Stimulated activated CD4-positive, alpha-beta T cell treated with anti-CD3 and anti-CD28 coated beads, Interleukin-15, amount 100 ng/mL, for 1 hour (primary cell): Measurements from ENCODE around the gene SPDYA.

ENCODE experiments used
- DNase-seq, 2 donors: peaks; one replicate each; pipeline ENCODE4 v3.0.0-alpha.2; 2020; ENCODE audit warnings: low read depth in 1 of 2, low spot score in 1 of 2

SPDYA gene

DNA sequence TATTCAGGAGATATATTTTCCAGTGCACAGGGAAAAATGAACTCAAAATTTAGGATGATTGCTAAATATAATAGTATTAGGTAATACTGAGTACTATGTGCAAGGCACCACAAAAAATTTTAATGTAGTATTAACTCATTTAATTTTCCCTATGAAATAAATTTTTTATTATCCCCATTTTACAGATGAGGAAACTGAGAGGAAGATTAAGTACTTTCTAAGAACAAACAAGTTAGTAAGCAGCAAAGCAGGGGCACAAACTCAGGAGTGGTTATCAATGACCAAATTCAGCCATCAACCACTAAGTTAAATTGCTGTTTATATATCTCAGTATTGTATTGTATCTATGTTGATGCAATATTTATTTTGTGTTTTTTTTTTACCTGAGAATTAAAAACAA lies 14.2 kb downstream of the SPDYA start:
- no peak for DNase-seq

DNA sequence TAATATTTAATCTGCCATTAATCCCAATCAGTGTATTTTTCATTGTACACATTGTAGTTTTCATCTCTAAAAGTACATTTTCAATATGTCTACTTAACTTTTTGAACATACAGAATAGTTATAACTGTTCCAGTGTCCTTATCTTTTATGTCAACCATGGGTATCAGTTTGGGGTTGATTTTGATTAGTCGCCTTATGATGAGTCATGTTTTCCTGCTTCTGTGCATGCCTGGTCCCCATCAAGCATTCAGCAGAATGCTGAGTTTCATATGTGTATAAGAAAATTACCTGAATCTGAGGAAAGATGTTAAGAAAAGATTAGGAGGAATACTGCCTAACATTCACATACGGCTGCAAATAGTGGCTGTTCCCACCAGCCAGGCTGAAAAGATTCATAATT lies 17.7 kb downstream of the SPDYA start:
- DNase-seq, result no peak

DNA sequence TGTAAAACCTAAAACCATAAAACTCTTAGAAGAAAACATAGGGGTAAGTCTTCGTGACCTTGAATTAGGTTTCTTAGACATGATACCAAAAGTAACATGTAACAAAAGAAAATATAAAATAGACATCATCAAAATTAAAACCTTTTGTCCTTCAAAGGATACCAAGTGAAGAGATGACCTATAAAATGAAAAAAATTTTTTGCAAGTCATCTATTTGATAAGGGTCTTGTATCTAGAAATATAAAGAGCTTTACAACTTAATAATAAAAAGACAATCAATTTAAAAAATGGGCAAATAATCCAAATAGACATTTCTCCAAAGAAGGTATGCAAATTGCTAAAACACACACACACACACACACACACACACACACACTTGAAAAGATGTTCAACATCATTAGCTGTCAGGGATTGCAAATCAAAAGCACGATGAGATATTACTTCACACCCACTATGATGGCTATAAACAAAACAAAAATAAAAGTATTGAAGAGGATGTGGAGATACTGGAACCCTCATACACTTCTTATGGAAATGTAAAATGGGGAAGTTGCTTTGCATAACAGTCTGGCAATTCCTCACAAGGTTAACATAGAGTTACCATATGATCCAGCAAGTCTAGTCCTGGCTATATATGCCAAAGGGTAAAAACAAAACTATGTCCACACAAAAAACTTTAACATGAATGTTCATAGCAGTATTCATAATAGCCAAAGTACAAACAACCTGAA lies 23.3 kb downstream of the SPDYA start:
- DNase-seq, result no peak

DNA sequence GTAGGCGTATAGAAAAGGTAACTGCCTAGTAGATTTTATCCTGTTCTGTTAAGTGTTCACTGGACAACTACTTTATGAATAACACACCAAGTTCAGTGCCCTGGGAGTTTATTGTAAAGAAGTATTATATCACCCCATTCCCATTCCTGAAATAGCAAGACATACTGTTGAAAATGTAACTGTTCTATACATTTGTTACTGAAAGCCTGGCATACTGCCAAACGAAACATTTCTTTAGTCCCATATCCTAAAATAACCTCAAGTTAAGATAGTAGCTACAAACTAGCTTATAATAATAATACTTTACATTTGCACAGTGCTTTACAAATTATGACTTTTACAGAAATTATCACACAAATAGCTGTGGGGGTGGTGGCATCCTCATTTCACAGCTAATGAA lies 25.1 kb downstream of the SPDYA start:
- DNase-seq, result no peak

DNA sequence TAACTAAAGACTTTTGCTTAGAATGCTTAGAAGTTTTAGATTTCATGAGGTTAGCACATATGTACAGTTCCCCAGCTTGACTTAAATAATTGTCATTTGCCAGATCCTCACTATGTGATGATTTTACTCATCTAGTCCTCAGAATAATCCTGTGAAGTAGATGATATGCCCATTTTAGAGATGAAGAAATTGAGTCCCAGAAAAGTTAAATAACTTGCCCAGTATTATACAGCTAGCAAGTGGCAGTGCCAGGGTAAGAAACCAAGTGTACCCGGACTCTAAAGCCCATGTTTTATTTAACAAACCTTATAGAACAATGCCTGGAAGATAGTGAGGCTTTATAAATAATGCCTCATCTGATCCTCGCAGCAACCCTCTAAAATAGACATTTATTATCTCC lies 28.3 kb downstream of the SPDYA start:
- DNase-seq, result no peak

DNA sequence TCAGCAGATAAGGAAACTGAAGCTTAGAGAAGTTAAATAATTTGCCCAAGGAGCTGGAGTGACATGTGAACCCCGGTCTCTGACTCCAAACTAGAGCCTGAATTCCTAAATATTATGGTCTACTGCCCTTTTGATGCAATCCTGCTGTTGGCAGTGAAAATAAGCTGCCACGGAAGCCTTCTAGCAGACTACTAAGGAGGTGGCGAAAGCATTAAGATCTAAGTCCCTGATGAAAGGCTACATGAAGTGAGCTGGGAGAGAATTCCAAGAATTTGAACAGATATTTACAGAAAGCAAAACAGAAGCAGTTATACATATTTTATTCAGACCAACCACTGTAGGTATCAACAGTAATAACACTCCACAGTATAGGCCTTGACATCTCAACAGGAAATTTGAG lies 31.4 kb downstream of the SPDYA start:
- DNase-seq, result no peak

DNA sequence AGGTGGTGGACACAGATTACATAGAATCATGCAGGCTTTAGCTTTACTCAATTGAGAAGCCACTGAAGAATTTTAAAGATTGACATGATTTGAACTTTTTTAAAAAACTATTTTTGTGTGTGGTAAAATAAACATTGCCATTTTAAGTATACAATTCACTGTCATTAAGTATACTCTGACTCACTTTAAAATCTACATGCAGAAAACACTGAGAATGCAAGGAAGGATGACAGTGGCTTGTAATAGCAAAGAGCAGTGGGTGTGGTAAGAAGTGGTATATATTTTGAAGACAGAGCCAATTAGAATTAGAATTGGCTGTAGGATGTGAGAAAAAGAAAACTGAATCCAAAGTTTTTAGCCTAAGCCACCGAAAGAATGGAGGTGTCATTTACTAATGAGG lies 44.6 kb downstream of the SPDYA start:
- no peak for DNase-seq

DNA sequence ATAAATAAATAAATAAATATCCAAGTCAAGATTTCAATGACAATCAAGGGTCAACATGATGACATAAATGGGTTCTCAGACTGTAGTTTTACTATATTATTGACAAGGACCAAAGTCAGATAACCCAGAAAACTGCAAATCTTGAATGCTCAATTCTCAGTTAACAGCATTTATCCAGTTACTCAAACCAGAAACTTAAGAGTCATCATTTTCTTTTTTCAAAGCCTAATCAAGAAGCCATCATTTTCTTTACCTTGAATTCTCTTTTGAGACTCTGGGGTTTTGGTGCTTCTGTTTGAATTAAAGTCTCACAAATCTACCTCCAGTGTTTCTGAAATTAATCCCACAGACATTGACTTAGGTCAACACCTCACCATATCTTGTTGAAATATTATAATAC lies 45.3 kb downstream of the SPDYA start:
- no peak for DNase-seq

DNA sequence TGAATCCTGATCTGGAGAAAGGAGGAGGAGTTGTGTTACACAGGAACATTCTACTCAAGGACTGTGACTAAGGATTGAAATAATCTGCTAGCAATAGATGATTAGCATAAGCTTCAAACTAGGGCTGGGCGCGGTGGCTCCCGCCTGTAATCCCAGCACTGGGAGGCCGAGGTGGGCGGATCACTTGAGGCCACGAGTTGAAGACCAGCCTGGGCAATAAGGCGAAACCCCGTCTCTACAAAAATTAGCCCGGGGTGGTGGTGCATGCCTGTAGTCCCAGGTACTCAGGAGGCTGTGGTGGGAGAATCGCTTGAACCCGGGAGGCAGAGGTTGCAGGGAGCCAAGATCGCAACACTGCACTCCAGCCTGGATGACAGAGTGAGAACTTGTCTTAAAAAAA lies 58.0 kb downstream of the SPDYA start:
- DNase-seq, result no peak

DNA sequence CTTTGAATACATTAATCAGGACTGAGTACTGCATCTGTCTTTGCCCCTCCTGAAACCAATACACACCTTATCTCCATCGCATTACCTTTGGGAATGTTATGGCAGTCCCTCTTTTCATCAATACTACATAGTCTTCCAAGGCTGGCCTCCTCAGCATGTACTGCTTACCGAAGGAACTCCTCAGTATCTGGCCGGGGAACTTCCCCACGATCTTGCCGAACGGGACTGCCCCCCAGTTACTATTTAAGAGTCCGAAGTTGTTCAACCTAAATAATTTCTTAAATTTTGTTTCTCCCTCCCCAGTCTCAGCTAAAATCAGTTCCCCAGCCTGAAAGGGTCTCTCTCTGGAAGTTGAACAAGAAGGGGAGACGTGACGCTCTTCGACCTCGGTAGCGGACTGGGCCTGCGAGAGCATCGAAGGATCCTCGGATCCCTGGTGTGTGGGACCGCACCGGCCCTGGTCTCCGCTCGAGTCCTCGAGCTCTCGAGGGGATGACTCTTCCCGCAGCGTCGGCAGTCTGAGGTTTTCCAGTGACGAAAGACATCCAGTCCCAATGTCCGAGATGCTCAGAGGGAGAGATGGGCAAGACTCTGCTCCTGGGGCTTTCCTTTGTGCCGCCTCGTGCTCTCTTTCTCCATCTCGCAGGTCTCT lies 59.0 kb downstream of the SPDYA start:
- DNase-seq, result peak in 1 of 2 donors; percentile 7

DNA sequence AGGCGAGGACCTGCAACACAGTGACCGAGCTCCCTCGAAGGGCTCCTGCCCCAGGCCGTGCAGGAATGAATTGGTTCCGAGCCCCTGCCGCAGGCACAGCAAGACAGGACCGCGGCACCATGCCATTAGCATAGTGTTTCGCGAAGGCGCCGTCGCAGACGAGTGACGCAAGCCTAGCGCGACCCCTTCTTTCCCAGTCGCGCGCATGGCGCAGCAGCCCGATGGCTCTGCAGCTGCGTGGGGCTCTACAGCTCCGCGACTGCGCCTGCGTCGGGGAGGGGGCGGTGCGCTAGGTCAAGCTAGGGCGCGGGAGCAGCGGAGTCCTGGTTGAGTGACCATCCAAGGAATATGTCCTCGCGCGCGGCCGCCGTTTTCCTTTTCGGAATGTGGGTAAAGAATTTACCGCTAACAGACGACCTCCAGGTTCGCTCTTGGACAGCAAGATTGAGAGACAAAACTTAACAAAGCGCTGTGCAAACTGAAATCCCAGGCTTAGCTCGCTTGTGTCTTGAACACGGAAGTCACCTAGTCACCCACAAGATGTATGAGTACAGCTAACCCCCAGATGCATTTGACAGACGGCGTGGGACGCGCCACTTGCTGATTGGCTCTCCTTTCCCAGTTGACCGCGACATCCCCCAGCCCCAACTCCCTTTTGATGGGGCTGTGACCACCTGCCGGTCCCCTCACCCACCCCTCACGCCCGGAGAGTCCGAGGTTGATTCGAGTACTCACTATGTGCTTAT lies 59.7 kb downstream of the SPDYA start, which contains the start of gene TRMT61B:
TSS of gene TRMT61B (minus strand) at position 164 of the 746 bp plus-strand sequence. CDS start at position 132, 32 bp downstream.
- peak; percentile 89 to 97 for DNase-seq

DNA sequence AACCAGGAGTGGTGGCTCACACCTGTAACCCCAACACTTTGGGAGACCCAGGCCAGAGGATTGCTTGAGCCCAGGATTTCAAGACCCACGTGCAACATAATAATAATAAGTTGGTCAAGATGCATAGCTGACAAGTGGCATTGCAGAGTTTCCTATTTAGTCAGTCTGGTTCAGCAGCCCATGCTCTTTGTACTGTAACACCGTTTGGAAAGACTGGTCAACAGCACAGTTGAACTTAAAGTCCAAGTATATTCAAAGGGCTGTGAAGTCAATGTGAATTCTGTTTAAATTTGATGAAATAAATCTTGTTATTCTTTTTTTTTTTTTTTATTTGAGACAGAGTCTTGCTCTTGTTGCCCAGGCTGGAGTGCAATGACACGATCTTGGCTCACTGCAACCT lies 61.0 kb downstream of the SPDYA start:
- DNase-seq, result no peak

DNA sequence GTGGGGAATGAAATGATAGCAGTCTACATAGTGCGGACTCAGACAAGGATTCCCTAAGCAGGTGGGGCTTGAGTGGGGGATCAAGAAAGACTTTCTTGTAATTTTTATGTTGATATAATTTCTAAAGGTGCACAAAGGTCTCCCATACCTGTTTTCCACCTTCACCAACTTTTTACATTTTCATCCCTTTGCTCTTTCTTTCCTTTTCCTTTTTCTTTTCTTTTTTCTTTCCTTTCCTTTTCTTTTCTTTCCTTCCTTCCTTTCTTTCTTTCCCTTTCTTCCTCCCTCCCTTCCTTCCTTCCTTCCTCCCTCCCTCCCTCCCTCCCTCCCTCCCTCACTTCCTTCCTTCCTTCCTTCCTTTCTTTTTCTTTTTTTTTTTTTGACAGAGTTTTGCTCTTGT lies 69.6 kb downstream of the SPDYA start:
- DNase-seq, result no peak

DNA sequence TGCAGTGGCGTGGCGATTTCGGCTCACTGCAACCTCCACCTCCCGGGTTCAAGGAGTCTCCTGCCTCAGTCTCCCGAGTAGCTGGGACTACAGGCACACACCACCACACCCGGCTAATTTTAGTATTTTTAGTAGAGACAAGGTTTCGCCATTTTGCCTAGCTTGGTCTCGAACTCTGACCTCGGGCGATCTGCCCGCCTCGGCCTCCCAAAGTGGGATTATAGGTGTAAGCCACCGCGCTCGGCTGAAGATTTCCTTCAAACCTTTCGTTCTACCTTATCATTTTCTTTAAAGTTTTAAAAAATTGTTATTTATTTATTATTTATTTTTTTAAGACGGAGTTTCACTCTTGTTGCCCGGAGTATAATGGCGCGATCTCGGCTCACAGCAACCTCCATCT lies 82.9 kb downstream of the SPDYA start:
- DNase-seq, result no peak

DNA sequence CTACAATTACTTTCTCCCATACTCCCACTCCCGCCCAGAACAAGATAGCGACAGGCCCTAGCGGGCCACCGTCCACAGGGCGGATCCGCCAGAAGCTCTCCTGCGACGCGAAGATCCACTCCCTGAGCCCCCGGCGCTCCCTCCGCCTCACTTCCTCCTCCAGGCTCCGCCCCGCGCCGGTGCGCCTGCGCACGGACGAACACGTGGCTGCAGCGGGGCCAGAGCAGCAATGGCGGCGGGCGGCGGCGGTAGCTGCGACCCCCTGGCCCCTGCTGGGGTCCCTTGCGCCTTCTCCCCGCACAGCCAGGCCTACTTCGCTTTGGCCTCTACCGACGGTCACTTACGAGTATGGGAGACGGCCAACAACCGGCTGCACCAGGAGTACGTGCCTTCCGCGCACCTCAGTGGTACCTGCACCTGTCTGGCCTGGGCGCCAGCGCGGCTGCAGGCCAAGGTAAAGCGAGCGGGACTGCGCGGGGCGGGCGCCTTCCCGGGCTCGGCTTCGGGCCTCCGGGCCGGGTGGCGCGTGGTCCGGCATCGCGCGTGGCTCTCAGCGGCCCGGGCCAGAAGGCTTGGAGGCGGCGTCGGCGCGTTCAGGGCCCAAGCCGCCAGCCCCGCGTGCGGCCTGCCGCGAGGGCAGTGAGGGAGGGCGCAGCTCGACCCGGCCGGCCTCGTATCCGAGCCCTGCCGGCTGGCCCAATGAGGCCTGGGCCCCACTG lies 84.0 kb downstream of the SPDYA start, which contains the start of gene WDR43:
TSS of gene WDR43 (plus strand) at position 198 of the 719 bp plus-strand sequence. CDS start at position 230, 32 bp downstream.
- peak; percentile 96 to 97 for DNase-seq

DNA sequence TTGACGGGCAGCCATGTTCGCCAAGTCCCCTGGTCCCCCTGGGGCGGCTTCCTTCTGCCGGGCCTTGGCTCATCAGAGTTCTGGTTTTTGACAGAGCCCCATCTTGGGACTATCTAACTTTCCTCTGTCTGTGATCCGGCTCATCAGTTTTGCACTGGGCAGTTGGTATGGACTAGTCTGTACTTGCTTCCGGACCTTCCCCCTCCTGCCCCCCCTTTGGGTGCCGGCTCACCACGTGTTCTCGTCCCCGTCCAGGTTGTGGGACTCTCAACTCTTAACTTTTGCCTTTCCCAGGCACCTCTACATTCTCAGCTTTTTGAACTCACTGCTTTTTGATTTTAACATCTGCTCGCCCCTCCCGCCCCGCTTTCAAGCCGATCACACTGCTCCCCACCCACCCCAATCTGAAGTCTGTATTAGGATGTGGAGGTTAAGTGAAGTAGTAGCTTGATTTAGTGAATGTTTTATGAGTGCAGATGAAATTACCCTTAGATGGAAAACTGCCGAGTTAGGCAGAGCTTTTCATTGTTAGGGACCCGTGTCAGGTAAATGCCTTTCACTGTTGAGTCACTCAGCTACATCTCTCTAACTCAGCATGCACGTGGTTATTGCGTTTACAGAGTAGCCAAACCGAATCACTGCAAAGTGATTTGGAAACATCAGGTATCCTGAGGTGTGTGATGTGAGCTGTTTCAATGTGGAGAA lies 84.7 kb downstream of the SPDYA start:
- peak in 1 of 2 donors; percentile 29 for DNase-seq

DNA sequence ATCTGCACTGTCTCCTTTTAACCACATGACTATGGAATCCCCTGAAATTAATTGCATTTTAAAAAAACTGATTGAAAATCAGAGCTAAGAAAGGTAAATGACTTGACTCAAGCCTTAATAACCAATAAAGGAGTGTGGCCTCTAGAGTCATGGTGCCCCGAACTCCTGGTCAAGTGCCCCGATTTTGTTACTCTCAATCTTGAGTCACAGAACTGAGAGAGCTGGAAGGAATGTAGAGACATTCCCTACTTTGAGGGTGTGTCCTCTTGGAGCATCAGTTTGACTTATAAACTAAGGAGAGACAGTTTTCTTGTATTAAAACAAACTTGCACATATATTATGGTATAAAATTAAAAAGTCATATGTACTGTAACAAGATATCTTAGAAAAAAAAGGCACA lies 86.3 kb downstream of the SPDYA start:
- DNase-seq, result no peak

DNA sequence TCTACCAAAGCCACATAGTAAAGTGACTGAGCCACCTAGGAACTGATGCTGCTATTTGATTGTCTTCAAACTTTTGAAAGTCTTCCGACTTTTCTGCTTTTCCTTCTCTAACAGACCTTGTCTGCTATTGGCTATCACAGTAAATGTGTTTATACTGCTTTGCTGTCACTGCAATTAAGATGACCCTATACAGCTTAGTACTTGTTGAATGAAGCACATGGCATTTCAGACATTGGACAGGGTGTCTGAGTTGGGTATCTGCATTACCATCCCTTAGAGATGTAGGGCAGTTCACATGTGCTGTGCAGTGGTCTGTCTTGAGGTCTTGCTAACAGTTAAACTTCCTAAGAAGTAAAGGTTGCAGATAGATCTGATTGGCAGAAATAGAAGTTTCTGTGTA lies 87.4 kb downstream of the SPDYA start:
- no peak for DNase-seq
